Prostate gland (tissue), 2 donors: Measurements from ENCODE around the gene PPIL3.

Experiments used
- CTCF ChIP-seq, 4 experiments: fragments of 200-600 bp in 2 of 4; fragments of 450-650 bp in 2 of 4; sonication (generic) in 2 of 4; IDR thresholded peaks; 1 replicate in 3 of 4; 2 replicates in 1 of 4; pipeline ENCODE4 v1.5.1; 2016 to 2019; ENCODE audit warnings: antibody characterized with exemption in 4 of 4, mild to moderate bottlenecking in 2 of 4, moderate library complexity in 2 of 4
- POLR2A ChIP-seq: fragments of 450-650 bp; IDR thresholded peaks from one replicate; pipeline ENCODE4 v1.6.1; 2016; ENCODE audit warnings: antibody characterized with exemption, mild to moderate bottlenecking
- POLR2AphosphoS5 ChIP-seq: sonication (generic); formaldehyde crosslinking; IDR thresholded peaks from one replicate; pipeline ENCODE4 v1.6.1; 2017; ENCODE audit warnings: antibody characterized with exemption

- TF ChIP-seq CTCF (IDR thresholded peaks at IDR 0.05) (no peak), POLR2AphosphoS5 (no peak), POLR2A (no peak)
Observed at GRCh38 chr2:200828572-200829257, 60.2 kb downstream of the PPIL3 start.
